GM12878 (cell line): ENCODE data around the gene SLC10A1. TPM values are rescaled to one million over a fixed set of nuclear protein-coding genes. Genes with fewer than 3 reads are reported as not detected.

Source experiments
- ATAC-seq: fragments of 200-7000 bp; cut with Tn5 transposase; 3 replicates; pipeline ENCODE4 v1.9.1; 2020; ENCODE audit warnings: mild to moderate bottlenecking, moderate library complexity
- BruUV-seq: library from RNA; stranded (reverse); fragments of 400-500 nt; replicated peaks from 2 replicates; lab custom pipeline; 2021; lab: Mats Ljungman, UMichigan
- CTCF ChIA-PET: fragments of 300-600 bp; sonication (Branson Sonifier 250); formaldehyde crosslinking; extraction: SDS; loops from one replicate; lab custom pipeline; 2021; ENCODE audit warnings: inconsistent platforms; lab: Yijun Ruan, JAX
- POLR2A ChIA-PET: fragments of 350-600 bp; formaldehyde crosslinking; extraction: SDS; loops from one replicate; lab custom pipeline; 2021; ENCODE audit warnings: inconsistent platforms; lab: Charles Lee
- RAD21 ChIA-PET: fragments of 300-600 bp; sonication (Branson Sonifier 250); formaldehyde crosslinking; loops from one replicate; lab custom pipeline; 2023; ENCODE audit warnings: antibody characterized with exemption; ENCODE audit not compliant: unreplicated experiment; lab: Charles Lee
- SMC1A ChIA-PET: fragments of 300-600 bp; sonication (Branson Sonifier 250); formaldehyde crosslinking; loops from one replicate; lab custom pipeline; 2023; ENCODE audit not compliant: unreplicated experiment, uncharacterized antibody; lab: Charles Lee
- DNase-seq: peaks from one replicate; pipeline ENCODE4 v3.0.0-alpha.2; 2011; ENCODE audit warnings: low read depth, low spot score
- FAIRE-seq: peaks from 3 replicates; lab custom pipeline; 2011; peaks lifted over from hg19 to GRCh38; lab: Jason Lieb, UNC
- H2AFZ ChIP-seq: 2 replicates; pipeline ENCODE4 v1.6.0; 2011; ENCODE audit warnings: low read depth, low read length, control low read depth; ENCODE audit not compliant: control insufficient read depth
- H3K27ac ChIP-seq: 2 replicates; pipeline ENCODE4 v1.5.1; 2011; ENCODE audit warnings: control low read depth; ENCODE audit not compliant: control insufficient read depth, insufficient read depth
- H3K27me3 ChIP-seq, 2 experiments: replicated peaks in 1 of 2; 2 replicates each; pipeline versions ENCODE4 v1.6.0 to v1.6.1; 2011; ENCODE audit warnings: low read length in 1 of 2; ENCODE audit not compliant: control insufficient read depth in 2 of 2, insufficient read depth in 2 of 2
- H3K36me3 ChIP-seq, 2 experiments: 2 replicates each; pipeline ENCODE4 v1.5.1; 2011; ENCODE audit warnings: low read length in 1 of 2; ENCODE audit not compliant: control insufficient read depth in 2 of 2, insufficient read depth in 2 of 2
- H3K4me1 ChIP-seq: 2 replicates; pipeline ENCODE4 v1.6.1; 2011; ENCODE audit warnings: mild to moderate bottlenecking, low read length, moderate library complexity, mixed read lengths; ENCODE audit not compliant: control insufficient read depth, insufficient read depth
- H3K4me2 ChIP-seq: 2 replicates; pipeline ENCODE4 v1.6.0; 2011; ENCODE audit warnings: control low read depth; ENCODE audit not compliant: control insufficient read depth, insufficient read depth
- H3K4me3 ChIP-seq: fragments of 200-600 bp; sonication (generic); 2 replicates; pipeline ENCODE4 v1.5.1; 2016
- H3K79me2 ChIP-seq: 2 replicates; pipeline ENCODE4 v1.6.0; 2011; ENCODE audit warnings: low read length; ENCODE audit not compliant: control insufficient read depth, insufficient read depth
- H3K9ac ChIP-seq: 2 replicates; pipeline ENCODE4 v1.8.0; 2011; ENCODE audit warnings: low read length, control low read depth, mixed read lengths; ENCODE audit not compliant: control insufficient read depth, insufficient read depth
- H3K9me3 ChIP-seq: replicated peaks from 3 replicates; pipeline ENCODE4 v1.5.1; 2011; ENCODE audit warnings: mild to moderate bottlenecking, low read length; ENCODE audit not compliant: control insufficient read depth, insufficient read depth
- H4K20me1 ChIP-seq: 2 replicates; pipeline ENCODE4 v1.6.0; 2011; ENCODE audit not compliant: control insufficient read depth, insufficient read depth
- CHD1 ChIP-seq: IDR thresholded peaks from 2 replicates; pipeline ENCODE4 v1.6.1; 2012; ENCODE audit warnings: low read depth, low read length, improper control_type of control experiment
- E2F8 ChIP-seq: fragments of 450-650 bp; IDR thresholded peaks from 2 replicates; pipeline ENCODE4 v1.6.1; 2018; ENCODE audit warnings: mild to moderate bottlenecking, low read depth, moderate library complexity; ENCODE audit not compliant: partially characterized antibody
- GABPA ChIP-seq: IDR thresholded peaks from 2 replicates; pipeline ENCODE4 v1.6.1; 2014; ENCODE audit warnings: antibody characterized with exemption, low read depth, mild to moderate bottlenecking, inconsistent platforms
- HCFC1 ChIP-seq: fragments of 150-350 bp; IDR thresholded peaks from 2 replicates; pipeline ENCODE4 v1.6.1; 2014; ENCODE audit warnings: low read length
- KLF5 ChIP-seq: fragments of 450-650 bp; IDR thresholded peaks from 2 replicates; pipeline ENCODE4 v1.6.1; 2014; ENCODE audit warnings: mild to moderate bottlenecking; ENCODE audit not compliant: partially characterized antibody
- LARP7 ChIP-seq: fragments of 450-650 bp; IDR thresholded peaks from 2 replicates; pipeline ENCODE4 v1.6.1; 2017; ENCODE audit warnings: mild to moderate bottlenecking
- POLR2A ChIP-seq: IDR thresholded peaks from 2 replicates; pipeline ENCODE4 v1.6.1; 2011; ENCODE audit warnings: low read depth, mild to moderate bottlenecking, low read length
- RCOR1 ChIP-seq: conservative IDR thresholded peaks from 2 replicates; pipeline ENCODE4 v1.6.1; 2012; ENCODE audit warnings: low read depth, low read length, improper control_type of control experiment
- SIX5 ChIP-seq: IDR thresholded peaks from 2 replicates; pipeline ENCODE4 v1.6.1; 2011; ENCODE audit warnings: mild to moderate bottlenecking, low read depth, low read length, moderate library complexity; ENCODE audit not compliant: severe bottlenecking
- SMAD1 ChIP-seq: fragments of 450-650 bp; IDR thresholded peaks from 2 replicates; pipeline ENCODE4 v1.6.1; 2018; ENCODE audit warnings: mild to moderate bottlenecking, low read depth; ENCODE audit not compliant: partially characterized antibody
- TCF12 ChIP-seq: IDR thresholded peaks from 2 replicates; pipeline ENCODE4 v1.6.1; 2011; ENCODE audit warnings: low read depth, mild to moderate bottlenecking, low read length
- ZNF207 ChIP-seq: fragments of 450-650 bp; IDR thresholded peaks from 2 replicates; pipeline ENCODE4 v1.6.1; 2014; ENCODE audit warnings: antibody characterized with exemption, mild to moderate bottlenecking, borderline replicate concordance
- ZNF274 ChIP-seq: IDR thresholded peaks from one replicate; pipeline ENCODE4 v1.8.0; 2011; ENCODE audit not compliant: insufficient read length, insufficient read depth
- ZZZ3 ChIP-seq: IDR thresholded peaks from 2 replicates; pipeline ENCODE4 v1.6.1; 2011; ENCODE audit warnings: low read depth; ENCODE audit not compliant: control insufficient read depth, insufficient read length
- WGBS: methylation state at CpG from one replicate; pipeline ENCODE4 v1.1.6; 2016; ENCODE audit warnings: low lambda C conversion rate; ENCODE audit not compliant: insufficient replicate concordance, insufficient coverage; ENCODE audit errors: missing lambda C conversion rate; 5-methylcytosine and 5-hydroxymethylcytosine counted together
- in situ Hi-C: fragments of 300-500 bp; cut with MboI; formaldehyde crosslinking; loops from 9 replicates; pipeline ENCODE4 v1.14.3; 2018; ENCODE audit warnings: mixed read lengths
- intact Hi-C: fragments of 100-400 bp; cut with micrococcal nuclease; formaldehyde crosslinking; loops from one replicate; pipeline ENCODE4 v1.14.2; 2022; ENCODE audit not compliant: unreplicated experiment
- polyA plus RNA-seq, 11 experiments: library from polyadenylated mRNA; depleted of rRNA in 4 of 11; unstranded in 6 of 11; stranded (reverse) in 5 of 11; fragments of >200 nt; fragmentation: Nextera tagmentation in 4 of 11; fragmentation: Illumina TruSeq in 1 of 11; extraction: Ambion mirVana in 4 of 11; extraction: Trizol in 1 of 11; gene quantifications; 1 replicate in 1 of 11; 2 replicates in 10 of 11; pipeline versions ENCODE4 v1.2.1 to v1.2.3, GENCODE V29; 2011 to 2016; ENCODE audit warnings: inconsistent platforms in 2 of 11, missing spikeins in 2 of 11, low read depth in 1 of 11
- total RNA-seq, 4 experiments: library from RNA; depleted of rRNA in 3 of 4; stranded (reverse); fragments of >200 nt in 3 of 4; fragmentation: Illumina TruSeq in 1 of 4; extraction: Trizol in 1 of 4; gene quantifications; 2 replicates each; pipeline versions ENCODE4 v1.2.1 to v1.2.3, GENCODE V29; 2013 to 2021
- TF ChIP-seq, protein P1 (sequence below): fragments of 450-650 bp; IDR thresholded peaks from 2 replicates; pipeline ENCODE4 v1.6.1; 2017; ENCODE audit warnings: antibody characterized with exemption, mild to moderate bottlenecking, moderate library complexity

Gene SLC10A1
- total and polyA plus RNA-seq, 10 of the 15 experiments (the other 5 are each of a cell fraction or from before 2014, with no cell fraction given): 0.15 to 0.16 TPM; not detected in 8

- Histone ChIP-seq H3K27ac (no peak overlapping the region), H3K9ac (no peak overlapping the region), H2AFZ (no peak overlapping the region), H3K4me3 (no peak overlapping the region), H3K36me3 (no peaks in the 10 kb centered on the region), H3K4me2 (no peak overlapping the region), H3K4me1 (no peaks in the 10 kb centered on the region), H4K20me1 (no peaks in the 10 kb centered on the region), H3K9me3 (no peaks in the 10 kb centered on the region), H3K27me3 (no peaks in the 10 kb centered on the region; a peak in 1 of 4 replicates), H3K79me2 (no peaks in the 10 kb centered on the region)
- DNase-seq (no peak), FAIRE-seq (no peak), ATAC-seq (no peak)
- ChIA-PET RAD21 (no interaction called here), SMC1A (no interaction called here), CTCF (interaction anchor here (0.6 kb wide), 1 partner anchor 996 kb away, joined by 4 read pairs; no protein-coding TSS in a partner anchor), POLR2A (no interaction called here)
- no peak for TF ChIP-seq HCFC1
- no peak for TF ChIP-seq ZNF274
- TF ChIP-seq SMAD1: no peak
- no peak for TF ChIP-seq CHD1
- no peak for TF ChIP-seq SIX5
- TF ChIP-seq POLR2A: no peak
- BruUV-seq: no TSS peak
- intact Hi-C loops (no loop called here), in situ Hi-C loops (no loop called here)
- 11% methylated on average over 6 of the region's 6 CpGs for whole genome bisulfite sequencing
Observed at GRCh38 chr14:69822456-69822855, 25.4 kb upstream of the SLC10A1 start.

- H2AFZ ChIP-seq: no peak overlapping the region
- FAIRE-seq: no peak
- H4K20me1 ChIP-seq: no peaks in the 10 kb centered on the region
- no peak overlapping the region for H3K27ac ChIP-seq
- ChIA-PET RAD21 (no interaction called here), SMC1A (interaction anchor here (1.0 kb wide), 1 partner anchor 207 kb away, joined by 4 read pairs; no protein-coding TSS in a partner anchor), POLR2A (no interaction called here), CTCF (no interaction called here)
- no TSS peak for BruUV-seq
- H3K9ac ChIP-seq: no peak overlapping the region
- no peaks in the 10 kb centered on the region; a peak in 1 of 4 replicates for H3K27me3 ChIP-seq
- no peak overlapping the region for H3K4me2 ChIP-seq
- H3K4me3 ChIP-seq: no peak overlapping the region
- WGBS: 21% methylated on average over 2 of the region's 2 CpGs
- no peaks in the 10 kb centered on the region for H3K9me3 ChIP-seq
- no peaks in the 10 kb centered on the region for H3K36me3 ChIP-seq
- intact Hi-C loops (no loop called here), in situ Hi-C loops (no loop called here)
- DNase-seq: no peak
- TF ChIP-seq, protein P1, sequence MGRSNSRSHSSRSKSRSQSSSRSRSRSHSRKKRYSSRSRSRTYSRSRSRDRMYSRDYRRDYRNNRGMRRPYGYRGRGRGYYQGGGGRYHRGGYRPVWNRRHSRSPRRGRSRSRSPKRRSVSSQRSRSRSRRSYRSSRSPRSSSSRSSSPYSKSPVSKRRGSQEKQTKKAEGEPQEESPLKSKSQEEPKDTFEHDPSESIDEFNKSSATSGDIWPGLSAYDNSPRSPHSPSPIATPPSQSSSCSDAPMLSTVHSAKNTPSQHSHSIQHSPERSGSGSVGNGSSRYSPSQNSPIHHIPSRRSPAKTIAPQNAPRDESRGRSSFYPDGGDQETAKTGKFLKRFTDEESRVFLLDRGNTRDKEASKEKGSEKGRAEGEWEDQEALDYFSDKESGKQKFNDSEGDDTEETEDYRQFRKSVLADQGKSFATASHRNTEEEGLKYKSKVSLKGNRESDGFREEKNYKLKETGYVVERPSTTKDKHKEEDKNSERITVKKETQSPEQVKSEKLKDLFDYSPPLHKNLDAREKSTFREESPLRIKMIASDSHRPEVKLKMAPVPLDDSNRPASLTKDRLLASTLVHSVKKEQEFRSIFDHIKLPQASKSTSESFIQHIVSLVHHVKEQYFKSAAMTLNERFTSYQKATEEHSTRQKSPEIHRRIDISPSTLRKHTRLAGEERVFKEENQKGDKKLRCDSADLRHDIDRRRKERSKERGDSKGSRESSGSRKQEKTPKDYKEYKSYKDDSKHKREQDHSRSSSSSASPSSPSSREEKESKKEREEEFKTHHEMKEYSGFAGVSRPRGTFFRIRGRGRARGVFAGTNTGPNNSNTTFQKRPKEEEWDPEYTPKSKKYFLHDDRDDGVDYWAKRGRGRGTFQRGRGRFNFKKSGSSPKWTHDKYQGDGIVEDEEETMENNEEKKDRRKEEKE: no peak
- TF ChIP-seq RCOR1 (no peak), KLF5 (no peak), LARP7 (no peak), ZNF207 (no peak), TCF12 (no peak), ZZZ3 (no peak), GABPA (no peak), E2F8 (no peak)
- H3K4me1 ChIP-seq: no peaks in the 10 kb centered on the region
- no peak for ATAC-seq
- no peaks in the 10 kb centered on the region for H3K79me2 ChIP-seq
Observed at GRCh38 chr14:69820991-69821390, 23.9 kb upstream of the SLC10A1 start.
